HG03571 (cell line): ENCODE data around the gene SEMA6C.
A peak's percentile ranks its signal among the peaks of the same experiment; 100 is the strongest.
"Not testable (repeated sequence)": the region's sequence is repeated elsewhere in the genome, so short reads cannot be mapped to it uniquely, and the experiment has no call there.

ENCODE experiments used
- ATAC-seq: cut with Tn5 transposase; IDR thresholded peaks from one replicate; pipeline ENCODE4 v1.9.1; 2021; ENCODE audit not compliant: unreplicated experiment

The SEMA6C gene

DNA sequence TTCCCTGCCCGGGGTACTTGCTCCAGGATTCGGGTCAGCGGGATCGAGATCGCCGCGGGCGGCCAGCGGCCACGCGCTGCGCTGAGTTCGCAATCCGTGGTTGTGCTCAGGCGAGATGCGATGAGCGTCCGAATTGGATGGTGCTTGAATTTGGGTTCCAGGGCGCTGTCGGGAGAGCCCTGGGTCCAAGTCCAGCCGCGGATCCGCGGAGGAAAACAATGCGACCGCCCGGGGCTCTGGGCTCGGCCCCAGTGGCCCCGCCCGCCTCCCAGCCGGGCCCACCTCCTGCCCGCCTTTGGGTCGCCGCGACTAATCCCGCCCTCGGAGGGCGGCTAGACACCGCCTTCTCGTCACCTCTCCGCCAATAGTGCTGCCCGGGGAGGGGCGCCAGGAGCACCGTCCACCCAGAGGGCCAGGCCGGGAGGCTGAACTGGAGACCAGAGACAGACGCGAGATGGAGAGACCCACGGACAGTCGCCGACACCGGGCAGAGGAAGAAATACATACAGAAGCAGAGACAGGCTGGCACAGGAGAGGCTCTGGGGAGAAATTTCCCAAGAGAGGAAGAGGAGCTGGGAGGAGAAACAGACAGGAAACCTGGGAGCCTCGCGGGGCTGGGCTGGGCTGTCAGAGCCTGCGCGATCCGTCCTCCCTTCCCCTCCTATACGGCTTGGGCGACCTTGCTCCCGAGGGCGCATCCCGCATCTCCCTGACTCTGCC, at the start of gene SEMA6C:
TSS of gene SEMA6C (minus strand) at position 220 of the 720 bp plus-strand sequence. CDS start 4,010 bp downstream, outside the sequence.
- peak; percentile 99 for ATAC-seq

DNA sequence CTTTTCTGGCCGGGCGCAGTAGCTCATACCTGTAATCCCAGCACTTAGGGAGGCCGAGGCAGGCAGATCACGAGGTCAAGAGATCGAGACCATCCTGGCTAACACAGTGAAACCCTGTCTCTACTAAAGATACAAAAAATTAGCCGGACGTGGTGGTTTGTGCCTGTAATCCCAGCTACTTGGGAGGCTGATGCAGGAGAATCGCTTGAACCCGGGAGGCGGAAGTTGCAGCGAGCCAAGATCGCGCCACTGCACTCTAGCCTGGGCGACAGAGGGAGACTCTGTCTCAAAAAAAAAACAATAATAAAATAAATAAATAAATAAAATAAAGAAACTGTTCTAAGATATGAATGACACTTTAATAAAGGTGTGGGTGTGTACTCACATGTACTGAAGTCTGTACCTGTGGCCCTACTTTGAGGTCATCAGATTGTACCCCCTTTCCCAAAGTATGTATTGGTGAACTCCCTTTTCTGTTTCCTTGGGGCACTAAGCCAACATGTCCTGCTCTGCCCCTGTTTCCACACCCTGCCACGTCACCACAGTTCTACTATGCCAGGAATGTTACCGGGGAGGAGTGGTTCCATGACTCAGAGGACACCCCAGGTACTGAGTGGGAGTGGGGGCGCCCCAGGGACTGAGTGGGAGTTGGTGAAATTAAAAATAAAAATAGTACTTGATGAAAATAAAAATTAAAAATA, 48.6 kb upstream of the SEMA6C start:
- not testable (repeated sequence) for ATAC-seq

- ATAC-seq: no peak
Observed at GRCh38 chr1:151193856-151194255, 47.4 kb upstream of the SEMA6C start.

GRCh38 chr1:151193304-151193703, 46.9 kb upstream of the SEMA6C start:
- ATAC-seq: no peak

DNA sequence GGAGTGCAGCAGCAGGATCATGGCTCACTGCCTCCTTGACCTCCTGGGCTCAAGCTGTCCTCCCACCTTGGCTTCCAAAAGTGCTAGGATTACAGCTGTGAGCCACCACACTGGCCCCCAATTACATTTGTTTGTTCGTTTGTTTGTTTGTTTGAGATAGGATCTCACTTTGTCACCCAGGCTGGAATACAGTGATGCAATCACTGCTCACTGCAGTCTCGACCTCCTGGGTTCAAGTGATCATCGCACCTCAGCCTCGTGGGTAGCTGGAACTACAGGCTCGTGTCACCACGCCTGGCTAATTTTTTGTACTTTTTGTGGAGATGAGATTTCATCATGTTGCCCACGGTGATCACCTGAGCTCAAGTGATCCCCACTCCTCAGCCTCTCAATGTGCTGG, 45.6 kb upstream of the SEMA6C start:
- ATAC-seq: no peak

GRCh38 chr1:151189637-151190445, 43.4 kb upstream of the SEMA6C start, which contains the start of gene VPS72:
Gene VPS72, minus strand, starts transcription at chr1:151190197. Its CDS starts 76 bp downstream, at chr1:151190121.
- peak; percentile 79 for ATAC-seq

DNA sequence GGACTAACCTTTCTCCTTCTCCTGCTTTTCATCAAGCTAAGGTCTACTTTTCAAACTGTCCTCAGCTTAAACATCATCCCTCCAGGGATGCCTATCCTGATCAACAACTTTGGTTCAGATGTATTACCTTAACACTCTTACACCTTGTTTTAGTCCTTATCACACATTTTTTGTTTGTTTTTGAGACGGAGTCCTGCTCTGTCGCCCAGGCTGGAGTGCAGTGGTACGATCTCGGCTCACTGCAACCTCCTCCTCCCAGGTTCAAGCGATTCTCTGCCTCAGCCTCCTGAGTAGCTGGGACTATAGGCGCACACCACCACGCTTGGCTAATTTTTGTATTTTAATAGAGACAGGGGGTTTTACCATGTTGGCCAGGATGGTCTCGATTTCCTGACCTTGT, 42.2 kb upstream of the SEMA6C start:
- not testable (repeated sequence) for ATAC-seq

GRCh38 chr1:151187205-151187604, 40.8 kb upstream of the SEMA6C start:
- ATAC-seq: no peak

GRCh38 chr1:151184211-151184610, 37.8 kb upstream of the SEMA6C start:
- no peak for ATAC-seq

DNA sequence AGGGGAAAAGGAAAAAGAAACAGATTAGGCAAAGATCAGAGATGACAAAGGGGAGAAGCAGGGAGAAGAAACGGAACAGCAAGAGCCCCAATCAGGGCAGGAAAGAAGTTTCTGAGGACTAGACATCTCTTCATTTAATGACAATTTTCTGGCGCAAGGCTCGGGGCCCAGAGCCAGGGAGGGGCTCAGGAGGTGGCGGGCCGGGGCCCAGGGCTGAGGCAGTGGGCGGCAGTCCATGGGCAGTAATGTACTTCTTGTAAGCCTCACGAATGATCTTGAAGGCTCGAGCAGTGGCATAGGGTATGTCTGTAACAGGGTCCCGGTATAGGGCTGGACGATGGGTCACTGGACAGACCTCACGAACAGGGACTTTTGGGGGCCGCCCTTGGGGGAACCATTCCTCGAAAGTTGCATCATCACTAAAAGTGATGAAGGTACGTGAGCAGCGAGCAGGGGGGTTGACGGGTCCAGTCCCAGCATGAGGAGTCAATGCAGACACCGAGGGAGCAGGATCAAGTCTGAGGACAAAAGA, 30.1 kb upstream of the SEMA6C start:
- no peak for ATAC-seq

GRCh38 chr1:151175863-151176262, 29.4 kb upstream of the SEMA6C start, which contains the start of gene TMOD4:
Gene TMOD4, minus strand, starts transcription at chr1:151175981. Its CDS starts 1,106 bp downstream, at chr1:151174875.
- ATAC-seq: no peak

- ATAC-seq: no peak
Observed at GRCh38 chr1:151175041-151175741, 28.8 kb upstream of the SEMA6C start.

- no peak for ATAC-seq
Observed at GRCh38 chr1:151171190-151171589, 24.8 kb upstream of the SEMA6C start.

DNA sequence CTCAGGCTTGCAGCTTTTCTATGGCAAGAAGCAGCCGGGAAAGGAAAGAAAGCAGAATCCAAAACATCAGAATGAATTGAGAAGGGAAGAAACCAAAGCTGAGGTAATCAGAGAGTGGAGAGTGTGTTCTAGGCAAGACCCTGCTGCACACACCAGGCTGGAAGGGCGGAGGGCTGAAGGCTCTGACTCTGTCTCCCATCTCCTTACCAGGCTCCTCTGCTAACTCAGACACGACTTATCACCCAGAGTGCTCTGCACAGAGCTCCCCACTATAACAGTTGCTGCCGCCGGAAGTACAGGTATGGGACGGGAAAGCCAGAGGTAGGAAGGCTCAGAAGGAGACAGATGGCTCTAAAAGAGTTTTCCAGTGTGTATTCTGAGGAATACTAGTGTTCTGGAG, 20.7 kb upstream of the SEMA6C start:
- ATAC-seq: no peak

DNA sequence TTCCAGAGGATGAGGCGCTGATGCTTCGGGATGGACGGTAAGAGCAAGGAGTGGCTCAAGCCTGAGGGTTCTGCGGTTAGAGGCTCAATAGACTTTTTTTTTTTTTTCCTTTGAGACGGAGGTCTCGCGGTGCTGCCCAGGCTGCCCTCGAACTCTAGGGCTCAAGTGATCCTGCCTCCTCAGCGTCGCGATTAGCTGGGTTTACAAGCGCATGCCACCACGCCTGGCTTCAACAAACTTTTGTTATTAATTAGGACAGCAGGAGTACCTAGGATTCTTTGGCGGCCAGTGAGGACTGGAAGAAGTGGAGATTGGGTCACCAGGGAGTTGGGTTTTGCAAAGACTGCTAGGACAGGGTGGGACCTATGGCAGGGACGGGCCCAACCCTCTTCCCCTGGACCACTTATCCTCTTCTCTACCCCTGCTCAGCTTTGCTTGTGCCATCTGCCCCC, 20.1 kb upstream of the SEMA6C start:
- ATAC-seq: no peak

GRCh38 chr1:151165738-151166504, 19.5 kb upstream of the SEMA6C start, which contains the start of the genes LYSMD1 and SCNM1:
Gene LYSMD1, minus strand, starts transcription at chr1:151165902. Its CDS starts 644 bp downstream, at chr1:151165258.
Gene SCNM1, plus strand, starts transcription at chr1:151166144. Its CDS starts 9 bp downstream, at chr1:151166153.
- peak; percentile 86 for ATAC-seq

DNA sequence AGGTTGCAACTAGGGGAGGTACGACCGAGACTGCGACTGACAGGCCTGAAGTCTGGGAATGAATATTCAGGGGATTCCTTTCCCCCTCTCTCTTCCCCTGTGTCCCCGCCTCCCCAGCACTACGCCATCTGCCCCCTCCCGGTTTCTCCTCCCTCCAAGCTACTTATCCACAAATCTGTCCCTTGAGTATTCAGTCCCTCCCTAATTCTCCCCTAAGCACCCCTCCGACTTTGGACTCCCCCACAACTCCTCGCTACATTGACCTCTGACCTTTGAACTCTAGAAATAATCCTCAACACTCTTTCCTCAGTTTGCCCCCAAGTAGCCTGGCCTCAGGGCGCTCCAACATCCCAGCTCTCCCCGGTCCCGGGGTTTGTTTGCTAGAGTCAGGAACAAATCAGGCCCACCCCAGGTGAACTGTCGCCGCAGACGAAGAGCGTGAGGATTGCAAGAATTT, 18.9 kb upstream of the SEMA6C start:
- no peak for ATAC-seq

- no peak for ATAC-seq
Observed at GRCh38 chr1:151164732-151165280, 18.4 kb upstream of the SEMA6C start.

DNA sequence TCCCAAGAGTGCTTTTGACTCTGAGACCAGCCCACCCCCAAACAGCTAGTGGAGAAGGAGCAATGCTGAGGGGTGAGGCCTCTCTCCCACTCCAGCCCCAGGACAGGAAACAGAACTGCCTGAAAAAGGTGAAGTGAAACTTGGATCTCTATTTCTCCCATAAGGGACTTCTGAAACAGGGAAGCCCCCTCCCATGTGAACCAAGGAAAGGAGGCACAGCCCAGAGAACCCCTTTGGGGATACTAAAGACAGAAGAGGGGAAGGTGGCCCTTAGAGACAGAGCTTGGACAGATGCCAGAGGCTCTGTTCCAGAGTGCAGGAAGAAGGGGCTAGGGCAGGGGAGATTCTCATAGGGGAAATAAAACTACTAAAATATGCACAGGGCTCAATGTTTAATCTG, 12.9 kb upstream of the SEMA6C start:
- no peak for ATAC-seq
